ENCODE data around the gene GGA2.
A peak's percentile ranks its signal among the peaks of the same experiment; 100 is the strongest.

Gene GGA2

GRCh38 chr16:23510164-23510914, at the start of gene GGA2:
Gene GGA2 (minus strand): TSS chr16:23510494. CDS start chr16:23510411, 83 bp downstream.
- peak within 1 kb of the TSS; percentile 65 for H3K4me3 ChIP-seq (ENCODE audit: low read depth, low read length)
- TF ChIP-seq CTCF (conservative IDR thresholded peaks at IDR 0.05; ENCODE audit: low read depth, low read length), result no peak
- DNase-seq (ENCODE audit: low read depth), result peak; percentile 77

- peak; percentile 48 for DNase-seq (ENCODE audit: low read depth)
- peak overlapping the region; percentile 92 for H3K4me3 ChIP-seq (ENCODE audit: low read depth, low read length)
- no peak for TF ChIP-seq CTCF (conservative IDR thresholded peaks at IDR 0.05; ENCODE audit: low read depth, low read length)
Observed at GRCh38 chr16:23557779-23558702, 47.7 kb upstream of the GGA2 start.

GRCh38 chr16:23556881-23557778, 46.8 kb upstream of the GGA2 start, which contains the start of the genes EARS2 and UBFD1:
Gene EARS2 (minus strand): TSS chr16:23557350. CDS start chr16:23557343, 7 bp downstream.
Gene UBFD1 (plus strand): TSS chr16:23557727. CDS start chr16:23557743, 16 bp downstream.
- DNase-seq (ENCODE audit: low read depth), result peak; percentile 99
- TF ChIP-seq CTCF (conservative IDR thresholded peaks at IDR 0.05; ENCODE audit: low read depth, low read length), result peak; percentile 73
- peak within 1 kb of the TSS; percentile 92 for H3K4me3 ChIP-seq (ENCODE audit: low read depth, low read length)

- TF ChIP-seq CTCF (conservative IDR thresholded peaks at IDR 0.05; ENCODE audit: low read depth, low read length), result no peak
- no peak for DNase-seq (ENCODE audit: low read depth)
Observed at GRCh38 chr16:23554536-23554935, 44.2 kb upstream of the GGA2 start.

GRCh38 chr16:23552161-23552560, 41.9 kb upstream of the GGA2 start:
- H3K4me3 ChIP-seq (ENCODE audit: low read depth, low read length), result no peak overlapping the region
- no peak for DNase-seq (ENCODE audit: low read depth)
- no peak for TF ChIP-seq CTCF (conservative IDR thresholded peaks at IDR 0.05; ENCODE audit: low read depth, low read length)

More at GRCh38 chr16:23554536-23554935, 44.2 kb upstream of the GGA2 start:
- H3K4me3 ChIP-seq (ENCODE audit: low read depth, low read length), result no peak overlapping the region

- no peak for TF ChIP-seq CTCF (conservative IDR thresholded peaks at IDR 0.05; ENCODE audit: low read depth, low read length)
- DNase-seq (ENCODE audit: low read depth), result no peak
- no peak overlapping the region for H3K4me3 ChIP-seq (ENCODE audit: low read depth, low read length)
Observed at GRCh38 chr16:23549938-23550337, 39.6 kb upstream of the GGA2 start.
